HG02571 (cell line): Measurements from ENCODE around the gene TCERG1.
"Not testable (repeated sequence)": the region's sequence is repeated elsewhere in the genome, so short reads cannot be mapped to it uniquely, and the experiment has no call there.

Experiments used
- ATAC-seq: cut with Tn5 transposase; IDR thresholded peaks from one replicate; pipeline ENCODE4 v1.9.1; 2021; ENCODE audit warnings: mild to moderate bottlenecking, moderate library complexity; ENCODE audit not compliant: unreplicated experiment

Gene TCERG1

GRCh38 chr5:146516151-146516475, 69.0 kb downstream of the TCERG1 start, which contains the start of gene GPR151:
TSS of gene GPR151 (minus strand) at chr5:146516190. CDS start at chr5:146516113, 77 bp downstream.
- ATAC-seq = no peak

- no peak for ATAC-seq
Observed at GRCh38 chr5:146519554-146519953, 72.4 kb downstream of the TCERG1 start.

GRCh38 chr5:146520731-146521130, 73.6 kb downstream of the TCERG1 start:
- no peak for ATAC-seq

- ATAC-seq = no peak
Observed at GRCh38 chr5:146521403-146522106, 74.4 kb downstream of the TCERG1 start.

- ATAC-seq = no peak
Observed at GRCh38 chr5:146523698-146524097, 76.6 kb downstream of the TCERG1 start.

- ATAC-seq = no peak
Observed at GRCh38 chr5:146527785-146528184, 80.7 kb downstream of the TCERG1 start.

- no peak for ATAC-seq
Observed at GRCh38 chr5:146528236-146528635, 81.1 kb downstream of the TCERG1 start.

GRCh38 chr5:146529984-146530383, 82.9 kb downstream of the TCERG1 start:
- no peak for ATAC-seq

GRCh38 chr5:146533260-146533857, 86.2 kb downstream of the TCERG1 start:
- ATAC-seq = peak; percentile 95

GRCh38 chr5:146533882-146534281, 86.7 kb downstream of the TCERG1 start:
- no peak for ATAC-seq

- ATAC-seq = no peak
Observed at GRCh38 chr5:146538432-146538831, 91.3 kb downstream of the TCERG1 start.

- no peak for ATAC-seq
Observed at GRCh38 chr5:146539973-146540372, 92.8 kb downstream of the TCERG1 start.

GRCh38 chr5:146540414-146540813, 93.3 kb downstream of the TCERG1 start:
- no peak for ATAC-seq

- ATAC-seq = peak; percentile 97
Observed at GRCh38 chr5:146541958-146542849, 95.1 kb downstream of the TCERG1 start.

GRCh38 chr5:146544232-146544631, 97.1 kb downstream of the TCERG1 start:
- no peak for ATAC-seq

- no peak for ATAC-seq
Observed at GRCh38 chr5:146548781-146549449, 101.8 kb downstream of the TCERG1 start.

GRCh38 chr5:146549615-146550014, 102.5 kb downstream of the TCERG1 start:
- no peak for ATAC-seq

GRCh38 chr5:146553446-146553845, 106.3 kb downstream of the TCERG1 start:
- no peak for ATAC-seq

- ATAC-seq = not testable (repeated sequence)
Observed at GRCh38 chr5:146556884-146557283, 109.8 kb downstream of the TCERG1 start.

GRCh38 chr5:146560205-146560812, 113.2 kb downstream of the TCERG1 start:
- no peak for ATAC-seq
